GM12878 (cell line): ENCODE data around the gene AKAP13.

Source experiments
- CTCF ChIP-seq, 3 experiments: IDR thresholded peaks in 2 of 3; conservative IDR thresholded peaks in 1 of 3; 2 replicates each; pipeline ENCODE4 v1.5.1; 2011; ENCODE audit warnings: low read depth in 3 of 3, low read length in 3 of 3, mild to moderate bottlenecking in 3 of 3, control low read depth in 2 of 3, moderate library complexity in 2 of 3, inconsistent platforms in 1 of 3, mixed read lengths in 1 of 3; ENCODE audit not compliant: control insufficient read depth in 2 of 3, insufficient read depth in 1 of 3; ENCODE audit errors: extremely low read depth in 1 of 3
- NFIC ChIP-seq: IDR thresholded peaks from 2 replicates; pipeline ENCODE4 v1.6.1; 2012; ENCODE audit warnings: low read depth, mild to moderate bottlenecking, inconsistent platforms, low read length, moderate library complexity
- TCF12 ChIP-seq: IDR thresholded peaks from 2 replicates; pipeline ENCODE4 v1.6.1; 2011; ENCODE audit warnings: low read depth, mild to moderate bottlenecking, low read length

- TF ChIP-seq CTCF (IDR thresholded peaks at IDR 0.05 in 2 of 3, conservative IDR thresholded peaks at IDR 0.05 in 1 of 3; ENCODE audit: control insufficient read depth in 2 of 3, extremely low read depth in 1 of 3, insufficient read depth in 1 of 3, low read depth in 3 of 3, low read length in 3 of 3), result no peak
- TF ChIP-seq TCF12, result no peak
- no peak for TF ChIP-seq NFIC
Measured at GRCh38 chr15:85389306-85389650, 8.9 kb downstream of the AKAP13 start.
